Endometrial microvascular endothelial cells (primary cell): Measurements from ENCODE around the gene MMRN2. TPM values are rescaled to one million over a fixed set of nuclear protein-coding genes. Genes with fewer than 3 reads are reported as not detected.
"Not testable (repeated sequence)": the region's sequence is repeated elsewhere in the genome, so short reads cannot be mapped to it uniquely, and the experiment has no call there.

Experiments
- in situ Hi-C: cut with HindIII; loops from 2 replicates; pipeline ENCODE4 v1.10.0; 2017; ENCODE audit warnings: low sequenced_read_pairs, low pct_unique_long_range_greater_than_20kb; ENCODE audit errors: inconsistent ontology term
- total RNA-seq: library from RNA; depleted of rRNA; stranded (reverse); fragments of >200 nt; gene quantifications from one replicate; pipeline ENCODE4 v1.2.3, GENCODE V29; 2015; ENCODE audit errors: inconsistent ontology term

The MMRN2 gene
- total RNA-seq, result 159 TPM

GRCh38 chr10:86957471-86958115, at the start of gene MMRN2:
Gene MMRN2, minus strand, starts transcription at chr10:86957615. Its CDS starts 74 bp downstream, at chr10:86957541.
- in situ Hi-C loops, result no loop called here

- in situ Hi-C loops, result not testable (repeated sequence)
Measured at GRCh38 chr10:87007124-87007523, 49.7 kb upstream of the MMRN2 start.

GRCh38 chr10:87000491-87000890, 43.1 kb upstream of the MMRN2 start:
- in situ Hi-C loops, result no loop called here

- in situ Hi-C loops, result not testable (repeated sequence)
Measured at GRCh38 chr10:86999802-87000403, 42.5 kb upstream of the MMRN2 start.

- in situ Hi-C loops, result no loop called here
Measured at GRCh38 chr10:86992929-86993328, 35.5 kb upstream of the MMRN2 start.

GRCh38 chr10:86992456-86992855, 35.0 kb upstream of the MMRN2 start:
- in situ Hi-C loops, result no loop called here

GRCh38 chr10:86991362-86991761, 33.9 kb upstream of the MMRN2 start:
- in situ Hi-C loops, result not testable (repeated sequence)

- in situ Hi-C loops, result no loop called here
Measured at GRCh38 chr10:86988520-86988919, 31.1 kb upstream of the MMRN2 start.

- in situ Hi-C loops, result not testable (repeated sequence)
Measured at GRCh38 chr10:86984498-86984897, 27.1 kb upstream of the MMRN2 start.

GRCh38 chr10:86981716-86982115, 24.3 kb upstream of the MMRN2 start:
- in situ Hi-C loops, result no loop called here

GRCh38 chr10:86981020-86981419, 23.6 kb upstream of the MMRN2 start:
- in situ Hi-C loops, result not testable (repeated sequence)

- in situ Hi-C loops, result no loop called here
Measured at GRCh38 chr10:86979977-86980448, 22.6 kb upstream of the MMRN2 start.

- in situ Hi-C loops, result no loop called here
Measured at GRCh38 chr10:86979296-86979818, 21.9 kb upstream of the MMRN2 start.

- in situ Hi-C loops, result not testable (repeated sequence)
Measured at GRCh38 chr10:86978457-86978856, 21.0 kb upstream of the MMRN2 start.

GRCh38 chr10:86976362-86977056, 19.1 kb upstream of the MMRN2 start:
- in situ Hi-C loops, result no loop called here

- in situ Hi-C loops, result no loop called here
Measured at GRCh38 chr10:86974484-86974883, 17.1 kb upstream of the MMRN2 start.

GRCh38 chr10:86972613-86973380, 15.4 kb upstream of the MMRN2 start:
- in situ Hi-C loops, result no loop called here

GRCh38 chr10:86971232-86971991, 14.0 kb upstream of the MMRN2 start:
- in situ Hi-C loops, result no loop called here

GRCh38 chr10:86970982-86971231, 13.5 kb upstream of the MMRN2 start:
- in situ Hi-C loops, result no loop called here
